Activated CD8-positive, alpha-beta T cell treated with anti-CD3 and anti-CD28 coated beads, Interleukin-2, amount 10 ng/mL, durations not matched to agents 7 days and 5 days (primary cell): ENCODE results near the gene CD68. TPM values are rescaled to one million over a fixed set of nuclear protein-coding genes. Genes with fewer than 3 reads are reported as not detected.
A peak's percentile ranks its signal among the peaks of the same experiment; 100 is the strongest.

Experiments used
- ATAC-seq: fragments of 150-1000 bp; cut with Tn5 transposase; one replicate; pipeline ENCODE4 v1.10.0; 2021; ENCODE audit warnings: moderate library complexity
- CTCF ChIA-PET: fragments of 350-600 bp; sonication (Branson Sonifier 250); formaldehyde crosslinking; loops from one replicate; lab custom pipeline; 2021; ENCODE audit warnings: antibody characterized with exemption; lab: Charles Lee
- POLR2A ChIA-PET: fragments of 350-600 bp; sonication (Branson Sonifier 250); formaldehyde crosslinking; loops from one replicate; lab custom pipeline; 2021; ENCODE audit warnings: antibody characterized with exemption; lab: Charles Lee
- DNase-seq: peaks from one replicate; pipeline ENCODE4 v3.0.0-alpha.2; 2020
- H3K27ac Mint-ChIP-seq: one replicate; pipeline ENCODE4 v1.8.0; 2021; ENCODE audit warnings: mild to moderate bottlenecking, mixed read lengths
- H3K27me3 Mint-ChIP-seq: one replicate; pipeline ENCODE4 v1.8.0; 2021; ENCODE audit warnings: low read depth, mixed read lengths
- H3K36me3 Mint-ChIP-seq: one replicate; pipeline ENCODE4 v1.8.0; 2021; ENCODE audit warnings: low read depth, mixed read lengths
- H3K4me1 Mint-ChIP-seq: one replicate; pipeline ENCODE4 v1.8.0; 2021; ENCODE audit warnings: low read depth, mixed read lengths
- H3K4me3 Mint-ChIP-seq: one replicate; pipeline ENCODE4 v1.8.0; 2021; ENCODE audit warnings: mild to moderate bottlenecking, mixed read lengths
- H3K9me3 Mint-ChIP-seq: one replicate; pipeline ENCODE4 v1.8.0; 2022; ENCODE audit warnings: mixed read lengths; ENCODE audit not compliant: insufficient read depth
- total RNA-seq, 2 experiments: library from RNA; stranded (reverse); gene quantifications; one replicate each; pipeline ENCODE4 v1.2.3, GENCODE V29; 2021

The CD68 gene
- total RNA-seq, 2 experiments from 2014 or later, result 9.4 to 10.7 TPM

GRCh38 chr17:7560172-7561027, 19.0 kb upstream of the CD68 start:
- H3K27me3 Mint-ChIP-seq, result no peaks in the 10 kb centered on the region
- peak; percentile 25 for ATAC-seq
- peak overlapping the region; percentile 77 for H3K4me3 Mint-ChIP-seq
- peaks cover 60% of the 10 kb centered on the region for H3K36me3 Mint-ChIP-seq
- H3K9me3 Mint-ChIP-seq, result no peaks in the 10 kb centered on the region
- DNase-seq, result peak; percentile 75
- POLR2A ChIA-PET, result interaction anchor here (0.7 to 3.2 kb wide), 19 partner anchors 8 to 224 kb away, joined by 3 to 32 read pairs (median 4); partner anchors contain the start of genes ACAP1, MPDU1, POLR2A and SOX15
- peak overlapping the region; percentile 87 for H3K27ac Mint-ChIP-seq
- H3K4me1 Mint-ChIP-seq, result peaks cover 67% of the 10 kb centered on the region
- CTCF ChIA-PET, result interaction anchor here (0.6 to 6.1 kb wide), 61 partner anchors 8 to 322 kb away, joined by 3 to 264 read pairs (median 5); partner anchors contain the start of genes ACAP1, CD68, CHRNB1 and FXR2

- POLR2A ChIA-PET, result interaction anchor here (0.7 to 3.2 kb wide), 19 partner anchors 9 to 224 kb away, joined by 3 to 32 read pairs (median 4); partner anchors contain the start of genes ACAP1, CD68, MPDU1 and POLR2A
- Mint-ChIP-seq H3K4me1 (peaks cover 63% of the 10 kb centered on the region), H3K36me3 (peaks cover 62% of the 10 kb centered on the region), H3K9me3 (no peaks in the 10 kb centered on the region), H3K4me3 (peak overlapping the region; percentile 77), H3K27me3 (no peaks in the 10 kb centered on the region), H3K27ac (peak overlapping the region; percentile 87)
- ATAC-seq, result peak; percentile 74
- peak; percentile 91 for DNase-seq
- CTCF ChIA-PET, result interaction anchor here (0.6 to 6.1 kb wide), 60 partner anchors 9 to 323 kb away, joined by 3 to 264 read pairs (median 6); partner anchors contain the start of genes ACAP1, CD68, CHRNB1 and FXR2
These were observed 18.3 kb upstream of the CD68 start for GRCh38 chr17:7561028-7561575.

GRCh38 chr17:7561589-7562207, 17.7 kb upstream of the CD68 start, which contains the start of gene SENP3:
SENP3 (plus strand) TSS chr17:7561919; CDS start chr17:7563077, 1,158 bp downstream.
- no peaks in the 10 kb centered on the region for H3K27me3 Mint-ChIP-seq
- CTCF ChIA-PET, result interaction anchor here (0.7 to 6.1 kb wide), 43 partner anchors 9 to 323 kb away, joined by 3 to 264 read pairs (median 7); partner anchors contain the start of genes ACAP1, CD68, FXR2 and KCTD11
- POLR2A ChIA-PET, result interaction anchor here (0.7 to 3.2 kb wide), 17 partner anchors 10 to 126 kb away, joined by 3 to 32 read pairs (median 7); partner anchors contain the start of genes CD68, MPDU1, POLR2A and SOX15

GRCh38 chr17:7562208-7562605, 17.2 kb upstream of the CD68 start:
- peak overlapping the region; percentile 89 for H3K27ac Mint-ChIP-seq
- peak overlapping the region; percentile 77 for H3K4me3 Mint-ChIP-seq
- ATAC-seq, result peak; percentile 7
- POLR2A ChIA-PET, result interaction anchor here (1.0 to 3.2 kb wide), 8 partner anchors 9 to 124 kb away, joined by 3 to 30 read pairs (median 12); partner anchors contain the start of genes CD68, MPDU1, POLR2A and TNFSF12
- peaks cover 62% of the 10 kb centered on the region for H3K36me3 Mint-ChIP-seq
- CTCF ChIA-PET, result interaction anchor here (0.7 to 6.1 kb wide), 8 partner anchors 10 to 238 kb away, joined by 3 to 264 read pairs (median 40); partner anchors contain the start of genes CD68, TMEM102, TP53 and WRAP53
- H3K4me1 Mint-ChIP-seq, result peaks cover 54% of the 10 kb centered on the region
- H3K9me3 Mint-ChIP-seq, result no peaks in the 10 kb centered on the region
- H3K27me3 Mint-ChIP-seq, result no peaks in the 10 kb centered on the region
- peak; percentile 38 for DNase-seq

More at GRCh38 chr17:7561589-7562207, 17.7 kb upstream of the CD68 start, which contains the start of gene SENP3:
- Mint-ChIP-seq H3K27ac (peak within 1 kb of the TSS; percentile 89), H3K9me3 (no peaks in the 10 kb centered on the region), H3K4me3 (peak within 1 kb of the TSS; percentile 77), H3K4me1 (peaks cover 57% of the 10 kb centered on the region), H3K36me3 (peaks cover 60% of the 10 kb centered on the region)
- peak; percentile 86 for ATAC-seq
- peak; percentile 91 for DNase-seq

GRCh38 chr17:7563115-7563869, 16.1 kb upstream of the CD68 start:
- ChIA-PET POLR2A (interaction anchor here (0.6 to 3.2 kb wide), 4 partner anchors 9 to 21 kb away, joined by 3 to 13 read pairs (median 8); partner anchors contain the start of gene MPDU1), CTCF (interaction anchor here (3.7 to 3.8 kb wide), 2 partner anchors 9 to 125 kb away, joined by 37 to 43 read pairs; partner anchors contain the start of genes TP53 and WRAP53)
- H3K4me3 Mint-ChIP-seq, result peak overlapping the region; percentile 77
- H3K27me3 Mint-ChIP-seq, result no peaks in the 10 kb centered on the region
- H3K9me3 Mint-ChIP-seq, result no peaks in the 10 kb centered on the region
- no peak overlapping the region for H3K27ac Mint-ChIP-seq
- H3K4me1 Mint-ChIP-seq, result peaks cover 44% of the 10 kb centered on the region
- ATAC-seq (no peak), DNase-seq (no peak)
- H3K36me3 Mint-ChIP-seq, result peaks cover 66% of the 10 kb centered on the region

- CTCF ChIA-PET, result interaction anchor here (2.7 to 7.6 kb wide), 2 partner anchors 8 to 20 kb away, joined by 10 to 43 read pairs; partner anchors contain the start of genes SENP3 and SOX15
- Mint-ChIP-seq H3K9me3 (no peaks in the 10 kb centered on the region), H3K36me3 (peaks cover 65% of the 10 kb centered on the region), H3K4me1 (peaks cover 30% of the 10 kb centered on the region), H3K27ac (no peak overlapping the region), H3K4me3 (no peak overlapping the region), H3K27me3 (no peaks in the 10 kb centered on the region)
- POLR2A ChIA-PET, result interaction anchor here (0.7 to 7.4 kb wide), 3 partner anchors 13 to 276 kb away, joined by 3 to 105 read pairs (median 3); partner anchors contain the start of genes CD68 and MPDU1
- DNase-seq, result no peak
- no peak for ATAC-seq
These were observed 9.9 kb upstream of the CD68 start for GRCh38 chr17:7569571-7569970.

- CTCF ChIA-PET, result interaction anchor here (0.9 to 7.6 kb wide), 5 partner anchors 9 to 118 kb away, joined by 3 to 43 read pairs (median 9); partner anchors contain the start of genes SENP3, SOX15, TP53 and WRAP53
- H3K27ac Mint-ChIP-seq, result peak overlapping the region; percentile 69
- no peaks in the 10 kb centered on the region for H3K27me3 Mint-ChIP-seq
- H3K4me3 Mint-ChIP-seq, result no peak overlapping the region
- H3K36me3 Mint-ChIP-seq, result peaks cover 67% of the 10 kb centered on the region
- ATAC-seq (no peak), DNase-seq (no peak)
- POLR2A ChIA-PET, result interaction anchor here (0.7 to 7.4 kb wide), 5 partner anchors 9 to 275 kb away, joined by 3 to 105 read pairs (median 5); partner anchors contain the start of genes CD68, MPDU1, SENP3 and SOX15
- H3K4me1 Mint-ChIP-seq, result peaks cover 38% of the 10 kb centered on the region
- H3K9me3 Mint-ChIP-seq, result no peaks in the 10 kb centered on the region
These were observed 9.1 kb upstream of the CD68 start for GRCh38 chr17:7570351-7570750.

- no peaks in the 10 kb centered on the region for H3K9me3 Mint-ChIP-seq
- peak overlapping the region; percentile 93 for H3K4me3 Mint-ChIP-seq
- H3K4me1 Mint-ChIP-seq, result peaks cover 57% of the 10 kb centered on the region
- POLR2A ChIA-PET, result interaction anchor here (1.1 to 7.4 kb wide), 8 partner anchors 9 to 235 kb away, joined by 3 to 105 read pairs (median 4); partner anchors contain the start of genes ACAP1, CD68, MPDU1 and SENP3
- DNase-seq (peak; percentile 100), ATAC-seq (peak; percentile 88)
- CTCF ChIA-PET, result interaction anchor here (1.0 to 7.6 kb wide), 4 partner anchors 11 to 136 kb away, joined by 3 to 43 read pairs (median 7); partner anchors contain the start of genes SENP3, TP53 and WRAP53
- peak overlapping the region; percentile 100 for H3K27ac Mint-ChIP-seq
- no peaks in the 10 kb centered on the region for H3K27me3 Mint-ChIP-seq
- H3K36me3 Mint-ChIP-seq, result peaks cover 73% of the 10 kb centered on the region
These were observed 7.2 kb upstream of the CD68 start for GRCh38 chr17:7572338-7572587.

GRCh38 chr17:7572588-7573323, 6.7 kb upstream of the CD68 start:
- Mint-ChIP-seq H3K36me3 (peaks cover 74% of the 10 kb centered on the region), H3K27me3 (no peaks in the 10 kb centered on the region), H3K4me1 (peaks cover 62% of the 10 kb centered on the region), H3K9me3 (no peaks in the 10 kb centered on the region), H3K4me3 (peak overlapping the region; percentile 93), H3K27ac (peak overlapping the region; percentile 100)
- ATAC-seq (peak; percentile 13), DNase-seq (no peak)
- CTCF ChIA-PET, result interaction anchor here (1.0 to 7.6 kb wide), 5 partner anchors 11 to 136 kb away, joined by 3 to 43 read pairs (median 6); partner anchors contain the start of gene SENP3
- POLR2A ChIA-PET, result interaction anchor here (0.7 to 7.4 kb wide), 12 partner anchors 9 to 330 kb away, joined by 3 to 105 read pairs (median 4); partner anchors contain the start of genes ACAP1, CD68, GABARAP and MPDU1
